Pancreas (tissue), 10 donors: Measurements from ENCODE around the gene MCU. TPM values are rescaled to one million over a fixed set of nuclear protein-coding genes. Genes with fewer than 3 reads are reported as not detected.
"Not testable (repeated sequence)": the region's sequence is repeated elsewhere in the genome, so short reads cannot be mapped to it uniquely, and the experiment has no call there.

ENCODE experiments used
- ATAC-seq, 4 donors: fragments of 200-7000 bp; cut with Tn5 transposase; one replicate each; pipeline versions ENCODE4 v1.8.0 to v1.9.1; 2020; ENCODE audit warnings: mild to moderate bottlenecking in 4 of 4, moderate library complexity in 4 of 4
- DNase-seq, 6 donors: peaks; one replicate each; pipeline ENCODE4 v3.0.0-alpha.2; 2020
- FAIRE-seq: peaks from 2 replicates; lab custom pipeline; 2012; peaks lifted over from hg19 to GRCh38; lab: Jason Lieb, UNC
- H3K27ac ChIP-seq, 4 donors: fragments of 200-600 bp; sonication (generic); 1 replicate in 3 of 4; 2 replicates in 1 of 4; pipeline versions ENCODE4 v1.5.0 to v1.8.0; 2020
- H3K27me3 ChIP-seq, 4 donors: fragments of 200-600 bp; one replicate each; pipeline ENCODE4 v1.8.0; 2021
- H3K36me3 ChIP-seq, 3 donors: fragments of 200-600 bp; sonication (generic) in 1 of 3; one replicate each; pipeline versions ENCODE4 v1.5.0 to v1.8.0; 2020 to 2021
- H3K4me1 ChIP-seq, 3 donors: fragments of 200-600 bp; one replicate each; pipeline ENCODE4 v1.8.0; 2021
- H3K4me3 ChIP-seq, 4 donors: fragments of 200-600 bp; sonication (generic) in 2 of 4; one replicate each; pipeline versions ENCODE4 v1.5.0 to v1.8.0; 2020 to 2021
- H3K9me3 ChIP-seq, 4 donors: fragments of 200-600 bp; one replicate each; pipeline ENCODE4 v1.8.0; 2021
- CTCF ChIP-seq, 4 donors: fragments of 200-600 bp; sonication (generic) in 3 of 4; IDR thresholded peaks; one replicate each; pipeline versions ENCODE4 v1.5.0 to v1.8.0; 2021; ENCODE audit warnings: antibody characterized with exemption in 4 of 4
- WGBS, 2 donors: extraction: QIAGEN DNeasy Blood & Tissue Kit; methylation state at CpG; one replicate each; pipeline ENCODE4 v1.1.7; 2013; 5-methylcytosine and 5-hydroxymethylcytosine counted together
- intact Hi-C, 3 donors: fragments of 100-400 bp; cut with DNase I; formaldehyde crosslinking; loops; one replicate each; pipeline versions ENCODE4 v1.11.1 to v1.14.2; 2022
- polyA plus RNA-seq, 2 donors: library from polyadenylated mRNA; stranded (reverse); fragments of 200-250 nt; gene quantifications; one replicate each; pipeline ENCODE4 v1.2.3, GENCODE V29; 2013
- total RNA-seq, 6 donors: library from RNA; stranded (reverse); fragmentation: NEBNext Ultra II Directional in 4 of 6; extraction: Animal tissue kit (Norgen Biotek cat#: 25700) in 4 of 6; gene quantifications; one replicate each; pipeline versions ENCODE4 v1.2.1 to v1.2.4, GENCODE V29; 2021 to 2023
- donor health status: healthy with polysubstance abuse.
- donor health status: DM: no; HTN: no; CAD: no; lungs with moderate emphysema.
- donor health status: DM: no; HTN: no; CAD: no.
- donor health status: control.
- donor health status: control.
- donor health status: Bipolar disorder and iron deficiency.
- donor health status: DM: yes; HTN: yes; CAD: no.
- donor health status: DM: no; HTN: no; CAD: no.
- donor health status: DM: no; HTN: no; CAD: no.
- donor health status: DM: yes; HTN: yes; CAD: no.

The MCU gene
- total and polyA plus RNA-seq, 8 donors: 6.3 to 15.5 (median 9.2) TPM

- WGBS, 2 donors: 80 to 88% methylated on average over 6 of the region's 6 CpGs
- Histone ChIP-seq H3K27ac (no peak overlapping the region), H3K36me3 (no peaks in the 10 kb centered on the region), H3K27me3 (no peaks in the 10 kb centered on the region), H3K4me1 (no peaks in the 10 kb centered on the region), H3K9me3 (no peaks in the 10 kb centered on the region), H3K4me3 (no peak overlapping the region)
- intact Hi-C loops: no loop called here
- no peak for TF ChIP-seq CTCF (IDR thresholded peaks at IDR 0.05)
- ATAC-seq (no peak), DNase-seq (no peak), FAIRE-seq (no peak)
Measured at GRCh38 chr10:72906446-72906845, 214.5 kb downstream of the MCU start.

- no peak for TF ChIP-seq CTCF (IDR thresholded peaks at IDR 0.05)
- DNase-seq (no peak), FAIRE-seq (no peak), ATAC-seq (no peak)
- Histone ChIP-seq H3K27me3 (no peaks in the 10 kb centered on the region), H3K36me3 (no peaks in the 10 kb centered on the region), H3K9me3 (no peaks in the 10 kb centered on the region), H3K4me3 (no peak overlapping the region), H3K27ac (no peak overlapping the region), H3K4me1 (no peaks in the 10 kb centered on the region)
- intact Hi-C loops: no loop called here
Measured at GRCh38 chr10:72910705-72911104, 218.8 kb downstream of the MCU start.

- intact Hi-C loops: no loop called here
- no peaks in the 10 kb centered on the region for H3K27me3 ChIP-seq
- WGBS, 2 donors: 96 to 98% methylated on average over 2 of the region's 2 CpGs
- H3K4me1 ChIP-seq: no peaks in the 10 kb centered on the region
- no peaks in the 10 kb centered on the region for H3K9me3 ChIP-seq
- no peak for TF ChIP-seq CTCF (IDR thresholded peaks at IDR 0.05)
- H3K27ac ChIP-seq: no peak overlapping the region
- H3K36me3 ChIP-seq: no peaks in the 10 kb centered on the region
- FAIRE-seq (no peak), ATAC-seq (no peak), DNase-seq (no peak)
- no peak overlapping the region for H3K4me3 ChIP-seq
Measured at GRCh38 chr10:72911758-72912157, 219.8 kb downstream of the MCU start.

- no peak for DNase-seq
- WGBS, 2 donors: 87 to 88% methylated on average over 4 of the region's 4 CpGs
- intact Hi-C loops: no loop called here
- no peak for FAIRE-seq
- H3K4me3 ChIP-seq: no peak overlapping the region
- H3K36me3 ChIP-seq: no peaks in the 10 kb centered on the region
- no peak for ATAC-seq
- no peak overlapping the region for H3K27ac ChIP-seq
- H3K4me1 ChIP-seq: no peaks in the 10 kb centered on the region
- TF ChIP-seq CTCF (IDR thresholded peaks at IDR 0.05): no peak
- no peaks in the 10 kb centered on the region for H3K27me3 ChIP-seq
- H3K9me3 ChIP-seq: no peaks in the 10 kb centered on the region
Measured at GRCh38 chr10:72912736-72913135, 220.8 kb downstream of the MCU start.

- DNase-seq (no peak), ATAC-seq (no peak), FAIRE-seq (no peak)
- no peak overlapping the region for H3K4me3 ChIP-seq
- intact Hi-C loops: no loop called here
- H3K27me3 ChIP-seq: no peaks in the 10 kb centered on the region
- H3K36me3 ChIP-seq: no peaks in the 10 kb centered on the region
- no peak overlapping the region for H3K27ac ChIP-seq
- WGBS, 2 donors: 79 to 86% methylated on average over 7 of the region's 7 CpGs
- no peaks in the 10 kb centered on the region for H3K9me3 ChIP-seq
- no peaks in the 10 kb centered on the region for H3K4me1 ChIP-seq
- no peak for TF ChIP-seq CTCF (IDR thresholded peaks at IDR 0.05)
Measured at GRCh38 chr10:72913287-72913686, 221.3 kb downstream of the MCU start.

GRCh38 chr10:72917201-72917600, 225.3 kb downstream of the MCU start:
- intact Hi-C loops, DNase-seq, H3K36me3 ChIP-seq, FAIRE-seq, H3K4me3 ChIP-seq, H3K9me3 ChIP-seq, ATAC-seq, H3K4me1 ChIP-seq, H3K27ac ChIP-seq, H3K27me3 ChIP-seq: not testable (repeated sequence)
- 69 to 70% methylated on average over 3 of the region's 3 CpGs for WGBS, 2 donors

GRCh38 chr10:72917803-72918332, 225.9 kb downstream of the MCU start:
- H3K4me1 ChIP-seq, DNase-seq, H3K27ac ChIP-seq, intact Hi-C loops, H3K27me3 ChIP-seq, H3K9me3 ChIP-seq, H3K36me3 ChIP-seq, ATAC-seq, FAIRE-seq, H3K4me3 ChIP-seq: not testable (repeated sequence)
- WGBS, 2 donors: 53 to 66% methylated on average over 2 of the region's 2 CpGs
